Progenitor cell of endocrine pancreas (in vitro differentiated cells): Measurements from ENCODE around the gene KLHDC7B. TPM values are rescaled to one million over a fixed set of nuclear protein-coding genes. Genes with fewer than 3 reads are reported as not detected.
A peak's percentile ranks its signal among the peaks of the same experiment; 100 is the strongest.

ENCODE experiments used
- DNase-seq: peaks from one replicate; pipeline ENCODE4 v3.0.0; 2021; ENCODE audit warnings: low spot score; ENCODE audit not compliant: unreplicated experiment
- H3K27ac Mint-ChIP-seq: 2 replicates; pipeline ENCODE4 v1.8.0; 2021; ENCODE audit warnings: mild to moderate bottlenecking, moderate library complexity, mixed read lengths
- H3K27me3 Mint-ChIP-seq: 2 replicates; pipeline ENCODE4 v1.8.0; 2021; ENCODE audit warnings: mixed read lengths
- H3K36me3 Mint-ChIP-seq: 2 replicates; pipeline ENCODE4 v1.8.0; 2022; ENCODE audit warnings: mixed read lengths; ENCODE audit not compliant: insufficient read depth
- H3K4me1 Mint-ChIP-seq: 2 replicates; pipeline ENCODE4 v1.8.0; 2021; ENCODE audit warnings: low read depth, mixed read lengths
- H3K4me3 Mint-ChIP-seq: 2 replicates; pipeline ENCODE4 v1.8.0; 2021; ENCODE audit warnings: low read depth, mild to moderate bottlenecking, moderate library complexity, mixed read lengths
- H3K9me3 Mint-ChIP-seq: 2 replicates; pipeline ENCODE4 v1.8.0; 2021; ENCODE audit warnings: low read depth, mixed read lengths
- total RNA-seq: library from RNA; stranded (reverse); gene quantifications from 2 replicates; pipeline ENCODE4 v1.2.1, GENCODE V29; 2021
- TF ChIP-seq, protein P1 (sequence below): fragments of 200-600 bp; sonication (generic); IDR thresholded peaks from one replicate; pipeline ENCODE4 v1.5.0; 2021; ENCODE audit warnings: antibody characterized with exemption, mild to moderate bottlenecking; ENCODE audit not compliant: unreplicated experiment

Gene KLHDC7B
- total RNA-seq, 1 donor from 2014 or later: not detected

DNA sequence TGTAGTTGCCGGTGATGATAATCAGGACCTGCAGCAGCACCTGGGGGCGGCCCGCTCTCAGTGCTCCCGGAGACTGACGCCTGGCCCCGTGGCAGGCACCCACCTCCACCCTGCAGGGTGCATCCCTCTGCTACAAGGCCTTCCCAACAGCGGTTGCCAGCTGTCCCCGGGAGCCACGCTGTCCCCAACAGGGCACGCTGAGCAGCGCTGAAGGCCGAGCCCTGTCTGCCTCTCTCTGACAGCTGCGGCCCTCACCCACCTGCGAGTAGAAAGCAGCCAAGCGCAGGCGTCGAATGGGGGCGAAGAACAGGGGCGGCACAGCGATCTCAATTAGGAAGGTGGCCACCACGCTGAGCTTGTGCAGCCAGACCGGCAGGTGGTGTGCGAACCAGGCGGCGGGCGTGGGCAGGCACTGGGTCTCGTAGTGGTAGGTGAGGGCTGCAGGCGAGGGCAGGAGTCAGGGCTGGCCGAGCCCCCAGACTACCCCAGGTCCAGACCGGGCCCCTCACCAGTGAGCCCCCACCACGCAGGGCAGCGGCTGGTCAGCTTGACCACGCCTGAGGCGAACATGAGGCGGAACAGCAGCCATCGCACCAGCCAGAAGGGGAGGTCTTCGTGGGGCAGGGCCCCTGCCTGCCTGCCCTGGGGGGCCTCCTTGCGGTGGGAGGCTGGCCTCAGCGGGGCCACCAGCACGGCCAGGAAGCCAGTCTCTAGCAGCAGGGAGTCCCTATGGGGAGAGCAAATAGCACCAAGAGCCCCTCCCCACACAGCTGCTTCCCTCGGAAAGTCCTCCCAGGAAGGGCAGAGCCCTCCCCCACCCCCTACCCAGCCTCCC is 39.7 kb upstream of the KLHDC7B start:
- H3K9me3 Mint-ChIP-seq: no peaks in the 10 kb centered on the region
- H3K27me3 Mint-ChIP-seq: no peaks in the 10 kb centered on the region
- H3K4me3 Mint-ChIP-seq: peak overlapping the region; percentile 91
- H3K27ac Mint-ChIP-seq: no peak overlapping the region
- H3K36me3 Mint-ChIP-seq: no peaks in the 10 kb centered on the region
- peaks cover 15% of the 10 kb centered on the region for H3K4me1 Mint-ChIP-seq
- TF ChIP-seq, protein P1, sequence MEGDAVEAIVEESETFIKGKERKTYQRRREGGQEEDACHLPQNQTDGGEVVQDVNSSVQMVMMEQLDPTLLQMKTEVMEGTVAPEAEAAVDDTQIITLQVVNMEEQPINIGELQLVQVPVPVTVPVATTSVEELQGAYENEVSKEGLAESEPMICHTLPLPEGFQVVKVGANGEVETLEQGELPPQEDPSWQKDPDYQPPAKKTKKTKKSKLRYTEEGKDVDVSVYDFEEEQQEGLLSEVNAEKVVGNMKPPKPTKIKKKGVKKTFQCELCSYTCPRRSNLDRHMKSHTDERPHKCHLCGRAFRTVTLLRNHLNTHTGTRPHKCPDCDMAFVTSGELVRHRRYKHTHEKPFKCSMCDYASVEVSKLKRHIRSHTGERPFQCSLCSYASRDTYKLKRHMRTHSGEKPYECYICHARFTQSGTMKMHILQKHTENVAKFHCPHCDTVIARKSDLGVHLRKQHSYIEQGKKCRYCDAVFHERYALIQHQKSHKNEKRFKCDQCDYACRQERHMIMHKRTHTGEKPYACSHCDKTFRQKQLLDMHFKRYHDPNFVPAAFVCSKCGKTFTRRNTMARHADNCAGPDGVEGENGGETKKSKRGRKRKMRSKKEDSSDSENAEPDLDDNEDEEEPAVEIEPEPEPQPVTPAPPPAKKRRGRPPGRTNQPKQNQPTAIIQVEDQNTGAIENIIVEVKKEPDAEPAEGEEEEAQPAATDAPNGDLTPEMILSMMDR: no peak
- DNase-seq: no peak

DNA sequence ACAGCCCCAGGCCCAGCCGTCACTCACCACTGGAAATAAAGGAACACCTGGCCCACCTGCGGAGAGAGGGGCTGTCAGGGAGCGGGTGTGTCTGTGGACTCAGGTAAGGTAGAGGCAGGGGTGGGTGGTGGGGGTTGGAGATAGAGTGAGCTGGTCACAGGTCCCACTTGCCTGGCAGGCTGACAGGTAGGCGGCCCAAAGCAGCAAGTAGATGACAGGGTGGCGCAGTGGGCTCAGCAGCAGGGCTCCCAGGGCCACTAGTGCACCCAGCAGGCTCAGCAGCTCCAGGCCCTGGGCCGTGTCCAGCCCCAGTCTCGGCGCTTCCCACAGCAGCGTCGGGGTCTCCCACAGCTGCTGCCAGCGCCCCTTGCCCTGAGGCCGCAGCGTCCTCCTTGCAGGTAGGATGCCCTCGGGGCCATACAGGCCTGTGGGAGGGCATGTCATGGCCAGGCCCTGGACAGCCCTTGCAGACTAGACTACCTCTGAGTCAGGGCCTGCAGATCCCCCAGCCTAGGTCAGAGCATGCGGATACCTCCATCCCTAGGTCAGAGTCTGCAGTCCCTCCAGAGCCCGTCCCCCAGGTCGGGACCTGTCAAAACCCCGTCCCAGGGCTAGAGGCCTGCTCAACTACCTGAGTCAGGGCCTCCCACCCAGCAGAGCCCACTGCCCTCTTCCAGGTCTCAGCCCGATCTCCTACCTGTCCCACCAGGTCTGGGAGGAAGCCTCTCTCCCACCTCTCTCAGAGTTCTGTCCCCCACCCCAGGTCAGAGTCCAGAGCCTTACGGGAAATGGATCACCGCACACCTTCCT is 38.9 kb upstream of the KLHDC7B start:
- Mint-ChIP-seq H3K4me1 (peaks cover 15% of the 10 kb centered on the region), H3K27ac (peak overlapping the region; percentile 91), H3K27me3 (no peaks in the 10 kb centered on the region), H3K36me3 (no peaks in the 10 kb centered on the region), H3K9me3 (no peaks in the 10 kb centered on the region), H3K4me3 (peak overlapping the region; percentile 91)
- no peak for DNase-seq
- TF ChIP-seq, protein P1: no peak

DNA sequence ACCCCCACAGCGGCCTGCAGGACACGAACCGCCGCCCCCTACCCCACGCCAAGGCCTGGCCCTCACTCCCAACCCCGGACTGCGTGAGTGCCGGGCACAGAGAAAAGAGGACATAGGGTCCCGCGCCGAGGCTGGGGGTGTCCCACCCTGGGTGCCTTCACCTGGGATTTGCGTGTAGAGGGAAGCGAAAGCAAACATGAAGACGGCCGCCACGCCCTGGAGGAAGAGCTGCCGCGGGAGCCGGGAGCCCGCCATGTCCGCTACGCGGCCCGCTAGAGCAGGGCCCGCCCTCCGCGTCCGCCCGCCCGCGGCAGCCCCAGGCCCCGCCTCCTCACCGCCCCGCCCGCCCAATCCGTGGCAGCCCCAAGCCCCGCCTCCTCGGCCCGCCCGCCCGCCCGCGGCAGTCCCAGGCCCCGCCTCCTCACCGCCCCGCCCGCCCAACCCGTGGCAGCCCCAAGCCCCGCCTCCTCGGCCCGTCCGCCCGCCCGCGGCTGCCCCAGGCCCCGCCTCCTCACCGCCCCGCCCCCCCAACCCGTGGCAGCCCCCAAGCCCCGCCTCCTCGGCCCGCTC is 38.2 kb upstream of the KLHDC7B start, which contains the start of gene LMF2:
Gene LMF2, minus strand, starts transcription at position 282 of the 570 bp plus-strand sequence. Its CDS starts 27 bp downstream, at position 255.
- no peaks in the 10 kb centered on the region for H3K27me3 Mint-ChIP-seq
- H3K9me3 Mint-ChIP-seq: no peaks in the 10 kb centered on the region
- peaks cover 15% of the 10 kb centered on the region for H3K4me1 Mint-ChIP-seq
- H3K27ac Mint-ChIP-seq: peak within 1 kb of the TSS; percentile 98
- peak within 1 kb of the TSS; percentile 95 for H3K4me3 Mint-ChIP-seq
- TF ChIP-seq, protein P1: no peak
- H3K36me3 Mint-ChIP-seq: no peaks in the 10 kb centered on the region
- DNase-seq: peak; percentile 89

DNA sequence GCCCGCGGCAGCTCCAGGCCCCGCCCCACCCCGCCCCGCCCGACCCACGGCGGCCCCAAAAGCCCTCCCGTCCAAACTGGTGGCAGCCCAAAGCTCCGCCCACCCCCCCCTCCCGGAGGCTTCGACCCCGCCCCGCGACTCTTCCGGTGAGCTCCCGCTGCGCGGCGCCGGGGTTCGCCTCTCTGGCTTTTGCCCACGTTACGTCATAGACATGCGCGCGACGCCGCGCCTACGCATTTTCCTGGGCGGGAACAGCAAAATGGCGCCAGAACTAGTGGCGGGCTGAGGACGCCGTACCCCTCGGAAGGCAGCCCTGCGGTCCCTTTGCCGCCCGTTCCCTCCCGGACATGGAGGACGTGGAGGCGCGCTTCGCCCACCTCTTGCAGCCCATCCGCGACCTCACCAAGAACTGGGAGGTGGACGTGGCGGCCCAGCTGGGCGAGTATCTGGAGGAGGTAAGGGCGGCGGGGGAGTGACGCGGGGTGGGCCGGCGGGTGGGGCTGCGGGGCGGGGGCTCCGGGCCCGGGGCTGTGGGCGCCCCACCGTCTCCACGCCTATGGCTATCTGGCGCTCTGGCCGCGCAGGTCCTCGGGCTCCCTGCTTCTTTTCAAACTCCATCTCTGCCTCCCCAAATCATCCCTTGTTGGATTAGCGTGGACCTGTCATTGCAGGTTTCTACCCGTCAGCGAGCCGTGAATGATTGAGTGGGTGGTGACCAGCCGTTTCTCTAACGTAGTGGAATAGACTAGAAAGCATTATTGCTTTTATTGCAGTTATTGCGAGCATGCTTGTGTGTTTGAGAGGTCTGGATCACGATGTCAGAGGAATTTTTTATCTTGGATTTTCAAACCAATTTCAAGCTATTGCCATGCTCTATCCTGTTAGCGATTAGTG is 37.5 kb upstream of the KLHDC7B start, which contains the start of gene NCAPH2:
Gene NCAPH2, plus strand, starts transcription at position 234 of the 894 bp plus-strand sequence. Its CDS starts 114 bp downstream, at position 348.
- Mint-ChIP-seq H3K4me3 (peak within 1 kb of the TSS; percentile 95), H3K27ac (peak within 1 kb of the TSS; percentile 98), H3K9me3 (no peaks in the 10 kb centered on the region), H3K27me3 (no peaks in the 10 kb centered on the region), H3K36me3 (no peaks in the 10 kb centered on the region), H3K4me1 (peaks cover 15% of the 10 kb centered on the region)
- DNase-seq: no peak
- TF ChIP-seq, protein P1: no peak
